NB4 (cell line): ENCODE results near the gene SUPV3L1.

Source experiments
- CTCF ChIP-seq: IDR thresholded peaks from one replicate; pipeline ENCODE4 v1.5.1; 2012; ENCODE audit warnings: low read depth, low read length
- MAX ChIP-seq: IDR thresholded peaks from 2 replicates; pipeline ENCODE4 v1.6.1; 2011; ENCODE audit warnings: low read depth, low read length

GRCh38 chr10:69142983-69143382, 37.1 kb upstream of the SUPV3L1 start:
- no peak for TF ChIP-seq MAX
- TF ChIP-seq CTCF, result no peak
